Karpas-422 (cell line): Measurements from ENCODE around the gene GLT1D1. TPM values are rescaled to one million over a fixed set of nuclear protein-coding genes. Genes with fewer than 3 reads are reported as not detected.
A peak's percentile ranks its signal among the peaks of the same experiment; 100 is the strongest.

Source experiments
- DNase-seq: peaks from one replicate; pipeline ENCODE4 v3.0.0-alpha.2; 2015
- H2AFZ ChIP-seq: fragments of 200-600 bp; sonication (generic); 2 replicates; pipeline ENCODE4 v1.6.1; 2014; ENCODE audit warnings: antibody characterized with exemption, low read length, mixed read lengths
- H3K27ac ChIP-seq: fragments of 200-600 bp; sonication (generic); 2 replicates; pipeline ENCODE4 v1.5.1; 2014; ENCODE audit warnings: mild to moderate bottlenecking, low read length, moderate library complexity
- H3K27me3 ChIP-seq: fragments of 200-600 bp; sonication (generic); 2 replicates; pipeline ENCODE4 v1.6.1; 2014; ENCODE audit warnings: low read length, mixed read lengths
- H3K36me3 ChIP-seq: fragments of 200-600 bp; sonication (generic); 2 replicates; pipeline ENCODE4 v1.6.1; 2014; ENCODE audit warnings: low read length, mixed read lengths; ENCODE audit not compliant: insufficient read depth
- H3K4me1 ChIP-seq: fragments of 200-600 bp; sonication (generic); 2 replicates; pipeline ENCODE4 v1.6.1; 2014; ENCODE audit warnings: mild to moderate bottlenecking, low read length, mixed read lengths
- H3K4me2 ChIP-seq: fragments of 200-600 bp; sonication (generic); 2 replicates; pipeline ENCODE4 v1.6.1; 2014; ENCODE audit warnings: low read length, low read depth, mild to moderate bottlenecking; ENCODE audit not compliant: poor library complexity, severe bottlenecking
- H3K4me3 ChIP-seq: fragments of 200-600 bp; sonication (generic); 2 replicates; pipeline ENCODE4 v1.5.1; 2014; ENCODE audit warnings: mild to moderate bottlenecking, antibody characterized with exemption, low read length, mixed read lengths
- H3K79me2 ChIP-seq: fragments of 200-600 bp; sonication (generic); 2 replicates; pipeline ENCODE4 v1.6.1; 2014; ENCODE audit warnings: mild to moderate bottlenecking, low read length, mixed read lengths
- H3K9ac ChIP-seq: fragments of 200-600 bp; sonication (generic); 2 replicates; pipeline ENCODE4 v1.6.0; 2014; ENCODE audit warnings: low read length
- H3K9me2 ChIP-seq: fragments of 200-600 bp; sonication (generic), shearing (Covaris generic); replicated peaks from 2 replicates; pipeline ENCODE4 v1.6.0; 2014; ENCODE audit warnings: mild to moderate bottlenecking, low read length, moderate library complexity; ENCODE audit not compliant: insufficient read depth
- H3K9me3 ChIP-seq: fragments of 300-700, 200-600 bp; sonication (generic); 2 replicates; pipeline ENCODE4 v1.6.1; 2014; ENCODE audit warnings: low read length, mixed read lengths
- H4K20me1 ChIP-seq: fragments of 200-600 bp; sonication (generic); 2 replicates; pipeline ENCODE4 v1.6.1; 2014; ENCODE audit warnings: mild to moderate bottlenecking, antibody characterized with exemption, low read length, low read depth; ENCODE audit not compliant: insufficient read depth
- total RNA-seq: library from RNA; depleted of rRNA; stranded (reverse); fragments of >200 nt; shearing (Covaris generic); gene quantifications from 2 replicates; pipeline ENCODE4 v1.2.3, GENCODE V29; 2014; ENCODE audit warnings: low replicate concordance

The GLT1D1 gene
- total RNA-seq, 1 experiment from 2014 or later = not detected

DNA sequence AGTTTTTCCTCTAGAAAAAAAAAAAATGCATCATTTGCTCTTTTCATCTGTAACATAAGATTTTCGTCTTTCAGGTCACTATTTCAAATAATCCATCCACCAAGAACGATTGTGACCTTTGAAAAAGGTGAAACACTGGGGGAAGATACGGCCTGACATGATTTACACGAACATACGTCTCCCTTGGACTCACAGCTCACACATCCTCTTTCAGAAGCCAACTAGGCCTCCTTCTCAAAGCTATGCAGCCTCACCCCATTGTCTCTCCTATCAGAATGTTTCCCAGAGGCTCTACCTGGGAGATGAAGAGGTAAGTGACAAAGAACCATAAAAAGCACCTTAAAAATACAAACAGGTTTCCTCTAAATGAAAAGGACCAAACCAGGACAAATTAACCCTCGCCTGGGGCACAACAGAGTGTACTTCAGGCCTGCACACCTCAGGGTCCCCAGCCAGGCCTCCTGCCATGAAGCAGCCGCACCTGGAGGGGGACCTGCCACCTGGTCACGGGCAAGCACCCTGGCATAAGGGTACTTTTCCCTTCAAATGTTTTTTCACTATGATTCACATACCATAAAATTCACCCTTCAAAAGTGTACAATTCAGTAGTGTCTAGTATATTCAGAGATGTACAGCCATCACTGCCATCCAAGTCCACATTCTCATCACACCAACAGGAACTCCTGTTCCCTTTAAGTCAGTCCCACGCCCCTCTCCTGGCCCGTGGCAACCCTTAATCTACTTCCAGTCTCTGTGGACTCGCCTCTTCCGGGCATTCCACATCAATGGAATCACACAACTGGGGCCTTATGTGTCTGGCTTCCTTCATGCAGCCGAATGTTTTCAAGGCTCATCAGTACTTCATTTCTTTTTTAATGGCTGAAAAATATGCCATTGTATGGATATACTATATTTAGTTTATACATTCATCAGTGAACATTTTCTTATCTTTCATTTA lies 34.9 kb upstream of the GLT1D1 start:
- Histone ChIP-seq H3K36me3 (peaks cover 11% of the 10 kb centered on the region; the same call in 1 of the 2 replicates), H3K9me3 (no peaks in the 10 kb centered on the region), H4K20me1 (peaks cover 13% of the 10 kb centered on the region; the same call in 1 of the 2 replicates), H2AFZ (no peak overlapping the region), H3K4me3 (peak overlapping the region; percentile 50), H3K27me3 (no peaks in the 10 kb centered on the region), H3K4me2 (peak overlapping the region; percentile 46), H3K27ac (peak overlapping the region; percentile 63), H3K79me2 (peaks cover 97% of the 10 kb centered on the region), H3K9me2 (no peaks in the 10 kb centered on the region), H3K9ac (peak overlapping the region; percentile 52), H3K4me1 (peaks cover 72% of the 10 kb centered on the region)
- DNase-seq = peak; percentile 52

- Histone ChIP-seq H3K9me2 (no peaks in the 10 kb centered on the region), H3K27me3 (no peaks in the 10 kb centered on the region), H3K4me3 (no peak overlapping the region), H4K20me1 (peaks cover 7% of the 10 kb centered on the region; the same call in 1 of the 2 replicates), H3K27ac (peak overlapping the region; percentile 56; the same call in 1 of the 2 replicates), H3K79me2 (peaks cover 87% of the 10 kb centered on the region), H3K9ac (no peak overlapping the region), H2AFZ (no peak overlapping the region), H3K4me1 (peaks cover 77% of the 10 kb centered on the region), H3K4me2 (peak overlapping the region; percentile 92), H3K9me3 (no peaks in the 10 kb centered on the region), H3K36me3 (peaks cover 5% of the 10 kb centered on the region; the same call in 1 of the 2 replicates)
- DNase-seq = peak; percentile 21
These were observed 33.8 kb upstream of the GLT1D1 start for GRCh38 chr12:128819293-128820144.

GRCh38 chr12:128820253-128820652 lies 33.0 kb upstream of the GLT1D1 start:
- H3K79me2 ChIP-seq = peaks cover 80% of the 10 kb centered on the region
- peak overlapping the region; percentile 56 for H3K27ac ChIP-seq
- H3K9ac ChIP-seq = peak overlapping the region; percentile 25; the same call in 1 of the 2 replicates
- DNase-seq = peak; percentile 40
- H3K4me1 ChIP-seq = peaks cover 81% of the 10 kb centered on the region
- H2AFZ ChIP-seq = no peak overlapping the region
- H3K27me3 ChIP-seq = no peaks in the 10 kb centered on the region
- peak overlapping the region; percentile 92 for H3K4me2 ChIP-seq
- H4K20me1 ChIP-seq = peaks cover 6% of the 10 kb centered on the region; the same call in 1 of the 2 replicates
- H3K9me3 ChIP-seq = no peaks in the 10 kb centered on the region
- no peaks in the 10 kb centered on the region for H3K36me3 ChIP-seq
- H3K4me3 ChIP-seq = peak overlapping the region; percentile 32; the same call in 1 of the 2 replicates
- H3K9me2 ChIP-seq = no peaks in the 10 kb centered on the region

- Histone ChIP-seq H3K4me2 (peak overlapping the region; percentile 92), H3K4me1 (peaks cover 78% of the 10 kb centered on the region), H3K9ac (peak overlapping the region; percentile 41), H3K4me3 (peak overlapping the region; percentile 42; the same call in 1 of the 2 replicates), H3K27me3 (no peaks in the 10 kb centered on the region), H3K36me3 (no peaks in the 10 kb centered on the region), H2AFZ (no peak overlapping the region), H3K9me3 (no peaks in the 10 kb centered on the region), H4K20me1 (peaks cover 6% of the 10 kb centered on the region; the same call in 1 of the 2 replicates), H3K27ac (peak overlapping the region; percentile 72), H3K9me2 (no peaks in the 10 kb centered on the region), H3K79me2 (peaks cover 74% of the 10 kb centered on the region)
- peak; percentile 88 for DNase-seq
These were observed 32.4 kb upstream of the GLT1D1 start for GRCh38 chr12:128820723-128821432.

DNA sequence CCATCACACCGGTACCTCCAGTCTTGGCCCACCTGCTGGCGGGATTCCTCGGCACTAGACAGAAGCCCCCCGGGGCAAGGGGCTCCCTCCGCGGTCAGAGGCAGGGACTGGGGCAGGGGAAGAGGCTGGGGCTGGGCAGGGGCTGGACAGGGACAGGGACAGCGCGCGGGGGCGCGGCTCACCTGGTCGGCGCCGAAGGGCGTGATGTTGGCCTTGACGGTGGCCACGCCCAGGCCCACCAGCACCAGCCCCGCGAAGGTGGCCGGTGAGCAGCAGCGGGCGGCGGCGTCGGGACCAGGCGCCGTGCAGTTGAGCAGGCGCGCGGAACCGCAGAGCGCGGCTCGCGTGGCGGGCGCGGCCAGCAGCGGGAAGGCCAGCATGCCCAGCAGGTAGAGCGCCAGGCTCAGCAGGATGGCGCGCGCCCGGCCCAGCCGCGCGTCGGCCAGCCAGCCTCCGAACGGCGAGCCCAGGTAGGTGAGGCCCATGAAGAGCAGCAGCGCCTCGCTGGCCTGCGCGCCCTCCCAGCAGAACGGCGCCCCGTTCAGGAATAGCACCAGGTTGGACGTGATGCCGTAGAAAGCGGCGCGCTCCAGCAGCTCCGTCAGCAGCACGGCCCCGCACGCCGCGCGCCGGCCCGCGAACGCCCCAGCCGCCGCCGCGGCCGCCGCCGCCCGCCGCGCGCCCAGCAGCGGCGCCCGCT lies 29.9 kb upstream of the GLT1D1 start:
- no peak for DNase-seq
- H2AFZ ChIP-seq = no peak overlapping the region; the same call in 1 of the 2 replicates

DNA sequence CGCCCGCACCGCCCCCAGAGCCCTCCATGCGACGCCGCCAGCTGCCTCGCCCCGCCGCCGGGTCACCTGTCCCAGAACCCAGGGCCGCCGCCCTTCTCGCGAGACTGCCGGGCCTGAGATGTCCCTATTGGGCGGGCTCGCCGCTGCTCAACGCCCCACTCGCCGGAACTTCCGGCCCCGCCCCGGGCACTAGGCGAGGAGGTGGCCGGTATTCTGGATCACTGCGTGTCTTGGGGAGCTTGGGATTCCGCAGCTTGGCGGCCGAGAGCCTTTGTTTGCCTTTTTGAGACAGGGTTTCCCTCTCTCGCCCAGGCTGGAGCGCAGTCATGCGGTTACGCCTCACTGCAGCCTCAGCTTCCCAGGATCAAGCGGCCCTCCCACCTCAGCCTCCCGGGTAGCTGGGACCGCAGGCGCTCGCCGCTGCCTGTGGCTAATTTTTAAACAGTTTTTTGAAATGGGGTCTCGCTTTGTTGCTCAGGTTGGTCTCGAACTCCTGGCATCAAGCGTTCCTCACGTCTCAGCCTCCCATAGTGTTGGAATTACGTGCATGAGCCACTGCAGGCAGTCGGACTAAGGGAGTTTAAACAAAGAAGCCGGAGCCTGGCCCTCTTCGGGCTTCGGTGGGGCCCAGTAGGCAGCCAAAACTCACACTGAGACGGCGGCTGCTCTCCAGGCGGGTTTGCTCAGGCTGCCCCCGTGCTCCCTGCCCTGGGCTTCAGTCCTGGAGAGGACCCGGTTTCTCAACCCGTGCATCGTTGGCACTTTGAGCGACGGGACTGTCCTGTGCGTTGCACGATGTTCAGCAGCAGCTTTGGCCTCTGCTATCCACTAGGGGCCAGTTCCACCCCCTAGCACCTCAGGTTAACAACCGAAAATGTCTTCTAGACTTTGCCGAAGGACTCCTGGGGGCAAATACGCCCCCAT lies 29.1 kb upstream of the GLT1D1 start, which contains the start of gene SLC15A4:
TSS of gene SLC15A4 (minus strand) at position 43 of the 924 bp plus-strand sequence. CDS start at position 28, 15 bp downstream.
- Histone ChIP-seq H3K36me3 (peaks cover 5% of the 10 kb centered on the region; the same call in 1 of the 2 replicates), H3K79me2 (peaks cover 41% of the 10 kb centered on the region), H3K4me2 (peak within 1 kb of the TSS; percentile 92), H2AFZ (no peak within 1 kb of the TSS; the same call in 1 of the 2 replicates), H3K4me3 (peak within 1 kb of the TSS; percentile 98), H3K4me1 (peaks cover 46% of the 10 kb centered on the region), H3K27me3 (no peaks in the 10 kb centered on the region), H3K9me2 (no peaks in the 10 kb centered on the region), H4K20me1 (no peaks in the 10 kb centered on the region), H3K9me3 (peaks cover 5% of the 10 kb centered on the region), H3K9ac (peak within 1 kb of the TSS; percentile 95), H3K27ac (peak within 1 kb of the TSS; percentile 48)
- DNase-seq = peak; percentile 97

More for the DNA sequence above, 29.9 kb upstream of the GLT1D1 start:
- Histone ChIP-seq H3K36me3 (peaks cover 5% of the 10 kb centered on the region; the same call in 1 of the 2 replicates), H3K4me2 (peak overlapping the region; percentile 92), H3K9me3 (peaks cover 5% of the 10 kb centered on the region), H3K4me1 (peaks cover 53% of the 10 kb centered on the region), H3K79me2 (peaks cover 49% of the 10 kb centered on the region), H3K4me3 (peak overlapping the region; percentile 98), H3K9ac (peak overlapping the region; percentile 95), H3K27ac (peak overlapping the region; percentile 48; the same call in 1 of the 2 replicates), H3K9me2 (no peaks in the 10 kb centered on the region), H4K20me1 (peaks cover 3% of the 10 kb centered on the region; the same call in 1 of the 2 replicates), H3K27me3 (no peaks in the 10 kb centered on the region)
